GM23338 (cell line): ENCODE data around the gene CDYL. TPM values are rescaled to one million over a fixed set of nuclear protein-coding genes. Genes with fewer than 3 reads are reported as not detected.

Experiments used
- ATAC-seq: fragments of 200-7000 bp; cut with Tn5 transposase; 3 replicates; pipeline ENCODE4 v1.9.1; 2020
- DNase-seq: peaks from one replicate; pipeline ENCODE4 v3.0.0-alpha.2; 2015; ENCODE audit warnings: low spot score
- H2AFZ ChIP-seq: fragments of 200-600 bp; sonication (generic); 2 replicates; pipeline ENCODE4 v1.8.0; 2016; ENCODE audit warnings: antibody characterized with exemption, mild to moderate bottlenecking, moderate library complexity
- H3F3A ChIP-seq: fragments of 200-600 bp; sonication (generic); replicated peaks from 2 replicates; pipeline ENCODE4 v1.8.0; 2017; ENCODE audit warnings: antibody characterized with exemption, mixed run types, low read depth
- H3K27ac ChIP-seq: fragments of 200-600 bp; sonication (generic); 2 replicates; pipeline ENCODE4 v1.6.1; 2016; ENCODE audit warnings: low read depth
- H3K27me3 ChIP-seq: fragments of 200-600 bp; sonication (generic); 2 replicates; pipeline ENCODE4 v1.8.0; 2016; ENCODE audit warnings: mild to moderate bottlenecking, mixed run types, moderate library complexity; ENCODE audit not compliant: insufficient read depth
- H3K36me3 ChIP-seq: fragments of 200-600 bp; sonication (generic); 2 replicates; pipeline ENCODE4 v1.8.0; 2016; ENCODE audit warnings: mild to moderate bottlenecking; ENCODE audit not compliant: insufficient read depth
- H3K4me1 ChIP-seq: fragments of 200-600 bp; sonication (generic); 2 replicates; pipeline ENCODE4 v1.8.0; 2016; ENCODE audit warnings: mild to moderate bottlenecking, moderate library complexity; ENCODE audit not compliant: insufficient read depth
- H3K4me2 ChIP-seq: fragments of 200-600 bp; sonication (generic); 2 replicates; pipeline ENCODE4 v1.7.1; 2017; ENCODE audit warnings: mixed run types
- H3K4me3 ChIP-seq: fragments of 200-600 bp; sonication (generic); 2 replicates; pipeline ENCODE4 v1.6.1; 2016; ENCODE audit warnings: mixed run types
- H3K79me2 ChIP-seq: fragments of 200-600 bp; sonication (generic); replicated peaks from 2 replicates; pipeline ENCODE4 v1.8.0; 2017; ENCODE audit warnings: mild to moderate bottlenecking; ENCODE audit not compliant: insufficient read depth
- H3K9me2 ChIP-seq: fragments of 200-600 bp; sonication (generic); 2 replicates; pipeline ENCODE4 v1.8.0; 2017; ENCODE audit not compliant: insufficient read depth
- H4K20me1 ChIP-seq: fragments of 200-600 bp; sonication (generic); replicated peaks from 2 replicates; pipeline ENCODE4 v1.8.0; 2017; ENCODE audit warnings: mild to moderate bottlenecking; ENCODE audit not compliant: insufficient read depth
- H3K27ac Mint-ChIP-seq: 2 replicates; pipeline ENCODE4 v1.8.0; 2020; ENCODE audit warnings: inconsistent platforms, mild to moderate bottlenecking, moderate library complexity, mixed read lengths
- H3K27me3 Mint-ChIP-seq: 3 replicates; pipeline ENCODE4 v1.8.0; 2022; ENCODE audit warnings: low read depth, mild to moderate bottlenecking, moderate library complexity, mixed read lengths, inconsistent platforms; ENCODE audit not compliant: insufficient read depth, poor library complexity
- H3K36me3 Mint-ChIP-seq: 3 replicates; pipeline ENCODE4 v1.8.0; 2021; ENCODE audit warnings: low read depth, mild to moderate bottlenecking, inconsistent platforms, moderate library complexity, mixed read lengths
- H3K4me1 Mint-ChIP-seq: 3 replicates; pipeline ENCODE4 v1.8.0; 2020; ENCODE audit warnings: mild to moderate bottlenecking, inconsistent platforms, mixed read lengths
- H3K4me3 Mint-ChIP-seq: 3 replicates; pipeline ENCODE4 v1.8.0; 2021; ENCODE audit warnings: moderate library complexity, mild to moderate bottlenecking, inconsistent platforms, mixed read lengths
- H3K9me3 Mint-ChIP-seq: 3 replicates; pipeline ENCODE4 v1.8.0; 2020; ENCODE audit warnings: moderate library complexity, mild to moderate bottlenecking, inconsistent platforms, mixed read lengths
- CREB1 ChIP-seq: fragments of 250-450 bp; sonication (Bioruptor Pico); IDR thresholded peaks from 2 replicates; pipeline ENCODE4 v1.5.0; 2020; ENCODE audit warnings: low read depth, mild to moderate bottlenecking, moderate library complexity
- CTCF ChIP-seq, 2 experiments: fragments of 200-600 bp in 1 of 2; sonication (generic) in 1 of 2; conservative IDR thresholded peaks; 2 replicates each; pipeline versions ENCODE4 v1.5.1 to v1.6.1; 2016 to 2017; ENCODE audit warnings: antibody characterized with exemption in 2 of 2, low read depth in 2 of 2, mild to moderate bottlenecking in 2 of 2, moderate library complexity in 1 of 2
- EZH2 ChIP-seq: fragments of 200-600 bp; sonication (generic); IDR thresholded peaks from one replicate; pipeline ENCODE4 v1.8.0; 2017; ENCODE audit warnings: antibody characterized with exemption, mild to moderate bottlenecking, low read depth; ENCODE audit not compliant: unreplicated experiment
- EZH2phosphoT487 ChIP-seq: fragments of 200-600 bp; sonication (generic); IDR thresholded peaks from one replicate; pipeline ENCODE4 v1.8.1; 2018; ENCODE audit warnings: antibody characterized with exemption; ENCODE audit not compliant: unreplicated experiment
- JUNB ChIP-seq: IDR thresholded peaks from one replicate; pipeline ENCODE4 v1.6.1; 2016; ENCODE audit warnings: antibody characterized with exemption; ENCODE audit not compliant: unreplicated experiment
- NANOG ChIP-seq: IDR thresholded peaks from 2 replicates; pipeline ENCODE4 v1.6.1; 2016; ENCODE audit warnings: antibody characterized with exemption, borderline replicate concordance
- POLR2AphosphoS5 ChIP-seq: IDR thresholded peaks from 2 replicates; pipeline ENCODE4 v1.6.1; 2016; ENCODE audit warnings: antibody characterized with exemption, low read depth
- REST ChIP-seq: IDR thresholded peaks from one replicate; pipeline ENCODE4 v1.6.1; 2018; ENCODE audit warnings: antibody characterized with exemption; ENCODE audit not compliant: unreplicated experiment
- STAT1 ChIP-seq: IDR thresholded peaks from one replicate; pipeline ENCODE4 v1.6.1; 2016; ENCODE audit warnings: antibody characterized with exemption; ENCODE audit not compliant: unreplicated experiment
- ZNF114 ChIP-seq: fragments of 250-450 bp; sonication (Bioruptor Pico); IDR thresholded peaks from 2 replicates; pipeline ENCODE4 v1.5.0; 2020; ENCODE audit warnings: mild to moderate bottlenecking, moderate library complexity
- ZNF331 ChIP-seq: fragments of 250-450 bp; sonication (Bioruptor Pico); IDR thresholded peaks from 2 replicates; pipeline ENCODE4 v1.5.0; 2020; ENCODE audit warnings: low read depth, mild to moderate bottlenecking, moderate library complexity
- ZNF462 ChIP-seq: fragments of 250-450 bp; sonication (Bioruptor Pico); IDR thresholded peaks from 2 replicates; pipeline ENCODE4 v1.5.0; 2020; ENCODE audit warnings: mild to moderate bottlenecking, moderate library complexity
- polyA plus RNA-seq: library from polyadenylated mRNA; unstranded; fragments of >200 nt; fragmentation: Nextera tagmentation; extraction: Ambion mirVana; gene quantifications from 2 replicates; pipeline ENCODE4 v1.2.1, GENCODE V29; 2016
- total RNA-seq: library from RNA; depleted of rRNA; stranded (reverse); fragments of >200 nt; shearing (Covaris generic); gene quantifications from 2 replicates; pipeline ENCODE4 v1.2.3, GENCODE V29; 2014
- TF ChIP-seq, protein P1 (sequence below): IDR thresholded peaks from 2 replicates; pipeline ENCODE4 v1.6.1; 2016; ENCODE audit warnings: antibody characterized with exemption

CDYL gene
- total and polyA plus RNA-seq, 2 experiments from 2014 or later = 67.2 to 128 TPM

- peaks cover 48% of the 10 kb centered on the region for H3K4me1 Mint-ChIP-seq
Measured at GRCh38 chr6:4870821-4871494, 94.8 kb downstream of the CDYL start.

More at GRCh38 chr6:4870821-4871494, 94.8 kb downstream of the CDYL start:
- no peaks in the 10 kb centered on the region; the same call in 2 of the 3 replicates for H3K9me3 Mint-ChIP-seq
- Histone ChIP-seq H2AFZ (no peak overlapping the region), H3F3A (no peaks in the 10 kb centered on the region), H3K36me3 (no peaks in the 10 kb centered on the region), H3K4me1 (peaks cover 16% of the 10 kb centered on the region), H4K20me1 (peaks cover 78% of the 10 kb centered on the region), H3K79me2 (peaks cover 100% of the 10 kb centered on the region), H3K9me2 (no peaks in the 10 kb centered on the region), H3K4me3 (no peak overlapping the region), H3K4me2 (no peak overlapping the region), H3K27me3 (no peaks in the 10 kb centered on the region), H3K27ac (no peak overlapping the region)
- H3K36me3 Mint-ChIP-seq = peaks cover 10% of the 10 kb centered on the region; the same call in 2 of the 3 replicates
- no peak for ATAC-seq
- no peak overlapping the region for H3K27ac Mint-ChIP-seq
- no peak overlapping the region for H3K4me3 Mint-ChIP-seq
- TF ChIP-seq CTCF (conservative IDR thresholded peaks at IDR 0.05; ENCODE audit: low read depth in 2 of 2) = no peak
- TF ChIP-seq ZNF462 = no peak
- no peak for TF ChIP-seq ZNF114
- no peak for TF ChIP-seq NANOG
- TF ChIP-seq EZH2 = no peak
- TF ChIP-seq CREB1 (CRISPR knock-in tag) = no peak
- no peak for TF ChIP-seq STAT1
- TF ChIP-seq, protein P1, sequence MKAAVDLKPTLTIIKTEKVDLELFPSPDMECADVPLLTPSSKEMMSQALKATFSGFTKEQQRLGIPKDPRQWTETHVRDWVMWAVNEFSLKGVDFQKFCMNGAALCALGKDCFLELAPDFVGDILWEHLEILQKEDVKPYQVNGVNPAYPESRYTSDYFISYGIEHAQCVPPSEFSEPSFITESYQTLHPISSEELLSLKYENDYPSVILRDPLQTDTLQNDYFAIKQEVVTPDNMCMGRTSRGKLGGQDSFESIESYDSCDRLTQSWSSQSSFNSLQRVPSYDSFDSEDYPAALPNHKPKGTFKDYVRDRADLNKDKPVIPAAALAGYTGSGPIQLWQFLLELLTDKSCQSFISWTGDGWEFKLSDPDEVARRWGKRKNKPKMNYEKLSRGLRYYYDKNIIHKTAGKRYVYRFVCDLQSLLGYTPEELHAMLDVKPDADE = no peak
- TF ChIP-seq REST = no peak
- no peak for TF ChIP-seq ZNF331 (CRISPR knock-in tag)
- no peak for TF ChIP-seq JUNB
- no peak for TF ChIP-seq EZH2phosphoT487
- no peak for TF ChIP-seq POLR2AphosphoS5
- DNase-seq = no peak
- no peaks in the 10 kb centered on the region for H3K27me3 Mint-ChIP-seq
